Cardiac muscle cell (in vitro differentiated cells and primary cell): ENCODE measurements around the gene HSDL1. TPM values are rescaled to one million over a fixed set of nuclear protein-coding genes. Genes with fewer than 3 reads are reported as not detected.

Experiments used
- DNase-seq, 2 donors: peaks; one replicate each; pipeline versions ENCODE4 v3.0.0 to v3.0.0-alpha.2; 2010 to 2017; ENCODE audit warnings: low read depth in 1 of 2, low spot score in 1 of 2
- H3K27ac ChIP-seq: fragments of 200-600 bp; sonication (generic); 2 replicates; pipeline ENCODE4 v1.5.1; 2016
- H3K27me3 ChIP-seq: fragments of 200-600 bp; sonication (generic); 2 replicates; pipeline ENCODE4 v1.6.0; 2016; ENCODE audit warnings: control low read depth
- H3K36me3 ChIP-seq: fragments of 200-600 bp; sonication (generic); 2 replicates; pipeline ENCODE4 v1.5.1; 2016; ENCODE audit warnings: control low read depth
- H3K4me1 ChIP-seq: fragments of 200-600 bp; sonication (generic); 2 replicates; pipeline ENCODE4 v1.8.1; 2017; ENCODE audit warnings: low read depth, mild to moderate bottlenecking, mixed run types
- H3K4me3 ChIP-seq: fragments of 200-600 bp; sonication (generic); 2 replicates; pipeline ENCODE4 v1.5.1; 2016; ENCODE audit warnings: mild to moderate bottlenecking
- H3K9me3 ChIP-seq: fragments of 200-600 bp; sonication (generic); 2 replicates; pipeline ENCODE4 v1.5.1; 2017; ENCODE audit warnings: low read depth, mild to moderate bottlenecking, control low read depth
- CTCF ChIP-seq: IDR thresholded peaks from 2 replicates; pipeline ENCODE4 v1.5.1; 2012; ENCODE audit warnings: low read depth, mild to moderate bottlenecking, low read length
- polyA plus RNA-seq: library from polyadenylated mRNA; unstranded; fragments of >200 nt; fragmentation: Nextera tagmentation; extraction: Ambion mirVana; gene quantifications from 2 replicates; pipeline ENCODE4 v1.2.1, GENCODE V29; 2016
- total RNA-seq: library from RNA; depleted of rRNA; stranded (reverse); fragments of >200 nt; gene quantifications from 2 replicates; pipeline ENCODE4 v1.2.3, GENCODE V29; 2016

HSDL1 gene
- total and polyA plus RNA-seq, 2 experiments from 2014 or later = 51.7 to 60.0 TPM

- DNase-seq = no peak
- H3K27ac ChIP-seq = peak overlapping the region; percentile 35
- H3K9me3 ChIP-seq = no peaks in the 10 kb centered on the region
- peaks cover 42% of the 10 kb centered on the region for H3K36me3 ChIP-seq
- no peaks in the 10 kb centered on the region for H3K4me1 ChIP-seq
- H3K27me3 ChIP-seq = no peaks in the 10 kb centered on the region
- no peak overlapping the region for H3K4me3 ChIP-seq
- TF ChIP-seq CTCF = no peak
These were observed 70.3 kb downstream of the HSDL1 start for GRCh38 chr16:84074721-84075120.

Other genes starting within 250 kb of the HSDL1 start
- 8.0 and 9.3 TPM in 2 replicates for gene MLYCD, start 246.1 kb downstream of the HSDL1 start, total RNA-seq
- gene MLYCD, start 246.1 kb downstream of the HSDL1 start, polyA plus RNA-seq = 9.9 and 10.6 TPM in 2 replicates
- 0.60 and 3.4 TPM in 2 replicates for gene OSGIN1, start 191.9 kb downstream of the HSDL1 start, total RNA-seq
- gene OSGIN1, start 191.9 kb downstream of the HSDL1 start, polyA plus RNA-seq = 0.76 and 3.4 TPM in 2 replicates
- 0.63 and 2.7 TPM in 2 replicates for gene NECAB2, start 176.9 kb downstream of the HSDL1 start, total RNA-seq
- gene NECAB2, start 176.9 kb downstream of the HSDL1 start, polyA plus RNA-seq = 0.90 and 2.2 TPM in 2 replicates
- gene SLC38A8, start 102.4 kb downstream of the HSDL1 start, total RNA-seq = not detected in 2 replicates
- gene SLC38A8, start 102.4 kb downstream of the HSDL1 start, polyA plus RNA-seq = not detected in 2 replicates
- 69.7 and 70.1 TPM in 2 replicates for gene MBTPS1, start 28.2 kb downstream of the HSDL1 start, total RNA-seq
- gene MBTPS1, start 28.2 kb downstream of the HSDL1 start, polyA plus RNA-seq = 61.0 and 64.5 TPM in 2 replicates
- gene DNAAF1, start 131 bp upstream of the HSDL1 start, total RNA-seq = 0.51 and 1.3 TPM in 2 replicates
- gene DNAAF1, start 131 bp upstream of the HSDL1 start, polyA plus RNA-seq = 0.82 and 1.1 TPM in 2 replicates
- 37.2 and 73.4 TPM in 2 replicates for gene TAF1C, start 41.9 kb upstream of the HSDL1 start, total RNA-seq
- 54.8 and 62.7 TPM in 2 replicates for gene TAF1C, start 41.9 kb upstream of the HSDL1 start, polyA plus RNA-seq
- 0.04 TPM in 1 of 2 replicates, not detected in the other for gene ADAD2, start 46.0 kb upstream of the HSDL1 start, total RNA-seq
- gene ADAD2, start 46.0 kb upstream of the HSDL1 start, polyA plus RNA-seq = not detected in 2 replicates
- gene KCNG4, start 94.8 kb upstream of the HSDL1 start, total RNA-seq = not detected in 2 replicates
- gene KCNG4, start 94.8 kb upstream of the HSDL1 start, polyA plus RNA-seq = not detected in 2 replicates
- gene WFDC1, start 149.7 kb upstream of the HSDL1 start, total RNA-seq = 18.5 and 18.9 TPM in 2 replicates
- gene WFDC1, start 149.7 kb upstream of the HSDL1 start, polyA plus RNA-seq = 20.1 and 22.2 TPM in 2 replicates
- 0.18 TPM in 1 of 2 replicates, not detected in the other for gene ATP2C2, start 223.4 kb upstream of the HSDL1 start, total RNA-seq
- 0.53 and 0.79 TPM in 2 replicates for gene ATP2C2, start 223.4 kb upstream of the HSDL1 start, polyA plus RNA-seq